ENCODE data around the gene CDK13.

DNA sequence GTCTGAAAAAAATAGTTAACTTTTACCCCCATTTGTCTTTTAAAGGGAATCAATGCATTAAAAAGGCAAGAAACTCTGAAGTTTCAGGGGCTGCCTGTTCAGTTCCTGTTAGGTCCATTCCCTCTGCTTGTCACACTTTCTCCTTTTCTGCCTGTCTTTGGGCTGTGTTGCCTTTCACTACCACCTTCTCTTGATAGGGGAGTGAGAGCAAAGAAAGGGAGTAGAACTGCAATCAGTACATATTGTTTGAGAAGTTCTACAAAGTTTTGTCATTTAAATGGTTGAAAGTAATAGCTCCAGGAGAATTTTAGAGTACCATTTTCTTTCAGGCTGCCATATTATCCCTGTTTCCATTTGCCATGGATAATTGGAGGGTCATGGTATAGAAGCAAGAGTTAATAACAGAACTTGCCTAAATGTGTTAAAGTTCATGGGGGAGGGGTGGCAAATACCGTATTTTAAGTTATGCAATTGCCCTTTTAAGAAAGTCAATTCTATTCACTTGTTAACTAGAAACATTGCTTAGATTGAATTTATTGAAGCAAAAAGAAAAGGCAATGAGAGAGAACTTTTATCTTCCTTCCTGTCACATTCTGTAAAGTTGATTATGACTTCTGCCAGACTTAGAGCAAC, 145.8 kb downstream of the CDK13 start:
- TF ChIP-seq, protein P1, sequence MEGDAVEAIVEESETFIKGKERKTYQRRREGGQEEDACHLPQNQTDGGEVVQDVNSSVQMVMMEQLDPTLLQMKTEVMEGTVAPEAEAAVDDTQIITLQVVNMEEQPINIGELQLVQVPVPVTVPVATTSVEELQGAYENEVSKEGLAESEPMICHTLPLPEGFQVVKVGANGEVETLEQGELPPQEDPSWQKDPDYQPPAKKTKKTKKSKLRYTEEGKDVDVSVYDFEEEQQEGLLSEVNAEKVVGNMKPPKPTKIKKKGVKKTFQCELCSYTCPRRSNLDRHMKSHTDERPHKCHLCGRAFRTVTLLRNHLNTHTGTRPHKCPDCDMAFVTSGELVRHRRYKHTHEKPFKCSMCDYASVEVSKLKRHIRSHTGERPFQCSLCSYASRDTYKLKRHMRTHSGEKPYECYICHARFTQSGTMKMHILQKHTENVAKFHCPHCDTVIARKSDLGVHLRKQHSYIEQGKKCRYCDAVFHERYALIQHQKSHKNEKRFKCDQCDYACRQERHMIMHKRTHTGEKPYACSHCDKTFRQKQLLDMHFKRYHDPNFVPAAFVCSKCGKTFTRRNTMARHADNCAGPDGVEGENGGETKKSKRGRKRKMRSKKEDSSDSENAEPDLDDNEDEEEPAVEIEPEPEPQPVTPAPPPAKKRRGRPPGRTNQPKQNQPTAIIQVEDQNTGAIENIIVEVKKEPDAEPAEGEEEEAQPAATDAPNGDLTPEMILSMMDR (IDR thresholded peaks at IDR 0.05; ENCODE audit: low read depth, low read length): no peak
- TF ChIP-seq EZH2phosphoT487 (IDR thresholded peaks at IDR 0.05; ENCODE audit: low read depth): no peak

All from OCI-LY3 (cell line).